Effector CD8-positive, alpha-beta T cell (primary cell): ENCODE data around the gene OLFML2A.
A peak's percentile ranks its signal among the peaks of the same experiment; 100 is the strongest.
"Not testable (repeated sequence)": the region's sequence is repeated elsewhere in the genome, so short reads cannot be mapped to it uniquely, and the experiment has no call there.

Experiments
- DNase-seq: peaks from one replicate; lab custom pipeline; 2025; lab: John Stamatoyannopoulos, UW

The OLFML2A gene

GRCh38 chr9:124761196-124761595 is 15.7 kb upstream of the OLFML2A start:
- no peak for DNase-seq

- no peak for DNase-seq
Measured at GRCh38 chr9:124761710-124762109, 15.2 kb upstream of the OLFML2A start.

GRCh38 chr9:124762633-124763032 is 14.3 kb upstream of the OLFML2A start:
- DNase-seq: no peak

GRCh38 chr9:124764774-124765438 is 12.0 kb upstream of the OLFML2A start:
- no peak for DNase-seq

DNA sequence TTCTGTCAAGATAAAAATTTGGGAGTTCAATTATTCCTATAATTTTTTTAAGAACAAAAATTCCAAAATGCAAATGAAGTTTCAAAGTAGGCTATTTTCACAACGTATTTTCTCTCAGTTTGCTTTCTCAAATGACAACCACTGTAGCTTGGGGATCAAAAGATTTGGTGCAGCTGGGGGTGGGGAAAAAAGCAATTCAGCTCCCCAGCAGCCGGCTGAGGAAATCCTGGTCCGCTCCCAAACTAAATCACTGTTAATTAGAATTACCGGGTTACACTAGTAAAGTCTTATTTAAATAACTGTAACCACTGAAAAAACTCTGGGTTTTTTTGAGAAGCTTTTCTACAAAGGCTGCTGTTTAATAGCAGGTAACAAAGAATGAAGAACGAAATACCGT is 11.5 kb upstream of the OLFML2A start:
- DNase-seq: no peak

DNA sequence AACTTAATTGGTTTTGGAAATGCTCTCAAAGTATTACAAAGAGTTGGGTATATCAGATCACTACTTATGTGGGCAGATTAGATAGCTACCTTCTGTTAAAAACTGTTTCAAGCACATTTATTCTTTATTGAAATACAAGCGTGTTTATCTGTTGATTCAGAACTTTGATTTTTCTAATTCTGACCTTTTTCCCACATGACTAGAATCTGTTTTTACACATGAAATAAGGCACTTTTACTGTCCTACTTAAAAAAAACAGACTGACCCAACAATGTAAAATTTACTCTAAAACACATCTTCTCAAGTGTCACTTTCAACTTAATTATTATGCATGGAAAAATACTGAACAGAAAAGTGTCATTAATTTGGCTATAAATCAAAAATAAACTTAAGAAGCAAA is 10.6 kb upstream of the OLFML2A start:
- DNase-seq: no peak

- DNase-seq: no peak
Measured at GRCh38 chr9:124766815-124767554, 9.9 kb upstream of the OLFML2A start.

DNA sequence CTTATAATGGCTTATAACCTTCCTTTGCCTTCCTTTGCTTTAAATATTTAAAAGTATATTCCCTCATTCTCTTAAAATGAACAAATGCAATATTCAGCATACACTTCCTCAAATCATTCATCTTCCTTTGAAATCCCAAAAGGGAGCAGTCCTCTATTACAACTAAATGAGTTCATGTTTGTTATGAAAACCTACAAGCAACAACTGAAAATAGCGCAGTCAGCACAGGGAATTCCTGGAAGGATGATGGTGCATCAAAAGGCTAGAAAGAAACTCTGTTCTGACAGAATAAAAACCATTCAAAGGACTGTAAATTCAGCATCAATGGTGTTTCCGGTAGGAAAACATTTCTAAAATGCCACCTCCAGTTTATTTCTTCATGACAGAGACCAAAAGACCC is 9.1 kb upstream of the OLFML2A start:
- no peak for DNase-seq

DNA sequence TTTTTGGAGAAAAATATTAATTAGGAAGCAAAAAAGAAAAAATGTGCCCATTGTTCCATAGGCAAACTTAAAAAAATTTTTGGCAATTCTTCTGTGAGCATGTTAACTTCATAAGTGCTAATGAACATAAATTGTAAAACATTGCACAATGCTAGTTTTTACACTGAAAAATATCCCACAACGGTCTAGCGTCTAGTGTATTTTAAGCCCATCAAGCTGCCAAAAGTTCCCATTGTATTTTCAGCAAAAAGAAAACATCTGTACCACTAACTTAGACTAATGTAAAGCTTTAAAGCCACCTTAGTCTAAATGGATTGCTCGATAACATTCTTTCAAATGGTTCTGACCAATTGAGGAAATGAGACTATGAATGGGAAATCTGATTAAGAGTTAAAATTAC is 8.6 kb upstream of the OLFML2A start:
- DNase-seq: no peak

DNA sequence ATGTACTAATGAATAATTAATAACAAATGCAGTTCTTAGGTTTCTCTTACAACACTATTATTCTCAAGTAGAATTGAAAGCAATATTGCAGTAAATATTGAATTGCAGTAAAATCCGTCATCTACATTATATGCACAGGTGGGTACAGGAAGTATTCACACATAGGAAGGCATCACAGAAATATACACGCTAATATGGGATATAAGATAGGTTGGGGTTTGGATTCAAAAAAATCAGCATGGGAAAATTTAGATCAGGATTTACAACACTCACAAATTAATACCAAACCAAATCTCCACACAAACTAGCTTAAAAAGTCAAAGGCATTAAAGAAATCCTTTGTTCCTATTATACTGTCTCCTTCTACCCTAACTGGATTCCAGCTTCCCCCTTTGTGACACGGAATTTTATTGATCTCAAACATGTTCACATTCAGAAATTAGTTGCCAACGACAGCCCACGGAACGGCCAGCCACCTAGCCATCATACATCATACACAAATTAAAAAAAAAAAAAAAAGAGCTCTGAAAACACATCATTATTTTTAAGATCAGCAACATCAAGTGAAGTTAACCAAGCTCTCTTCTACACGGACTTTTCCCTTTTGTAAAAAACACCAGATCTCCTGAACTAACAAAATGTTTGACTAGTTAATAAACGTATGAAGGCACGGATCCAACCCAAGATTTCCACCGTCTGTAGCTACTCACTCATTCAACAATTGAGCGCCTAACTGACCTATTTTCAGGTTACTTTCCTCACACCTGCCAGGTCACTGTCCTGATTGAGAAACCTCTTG is 8.0 kb upstream of the OLFML2A start:
- DNase-seq: no peak

DNA sequence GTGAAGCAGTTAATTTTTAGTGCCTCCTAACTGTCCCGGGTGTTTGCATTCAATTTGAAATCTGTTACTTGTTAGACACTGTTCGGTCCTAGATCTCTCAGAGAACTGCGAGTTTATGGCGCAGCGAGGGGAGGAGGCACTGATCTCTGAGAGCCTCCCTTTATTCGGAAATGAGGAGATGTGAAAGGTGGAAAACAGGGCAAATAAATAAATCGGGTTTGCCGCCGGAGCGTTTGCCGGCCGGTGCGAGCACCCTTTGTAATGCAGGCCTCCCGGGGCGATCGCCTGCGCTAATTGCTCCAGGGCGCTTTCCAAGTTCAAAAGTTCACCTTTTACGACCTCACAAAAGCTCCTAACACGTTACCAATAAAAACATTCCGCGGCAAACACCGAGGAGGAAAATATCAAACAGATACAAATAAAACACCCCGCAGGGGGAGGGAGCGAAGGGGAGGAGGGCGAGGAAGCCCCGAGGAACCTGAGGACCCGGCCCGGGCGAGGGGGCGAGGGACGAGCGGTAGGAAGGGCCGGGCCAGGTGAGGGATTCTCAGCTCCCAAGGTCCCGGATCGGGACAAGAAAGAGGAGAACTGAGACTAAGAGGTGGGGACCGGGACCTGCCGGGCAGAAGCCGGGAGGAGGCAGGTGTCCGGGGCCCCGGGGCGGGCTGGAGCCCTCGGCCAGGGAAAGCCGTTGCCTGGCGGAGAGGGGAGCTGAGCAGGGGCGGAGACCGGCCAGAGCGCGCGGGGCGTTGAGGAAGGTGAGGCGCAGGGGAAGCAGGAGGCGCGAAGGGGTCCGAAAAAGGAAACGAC is 7.2 kb upstream of the OLFML2A start:
- DNase-seq: no peak

GRCh38 chr9:124770359-124771020 is 6.4 kb upstream of the OLFML2A start:
- DNase-seq: no peak

DNA sequence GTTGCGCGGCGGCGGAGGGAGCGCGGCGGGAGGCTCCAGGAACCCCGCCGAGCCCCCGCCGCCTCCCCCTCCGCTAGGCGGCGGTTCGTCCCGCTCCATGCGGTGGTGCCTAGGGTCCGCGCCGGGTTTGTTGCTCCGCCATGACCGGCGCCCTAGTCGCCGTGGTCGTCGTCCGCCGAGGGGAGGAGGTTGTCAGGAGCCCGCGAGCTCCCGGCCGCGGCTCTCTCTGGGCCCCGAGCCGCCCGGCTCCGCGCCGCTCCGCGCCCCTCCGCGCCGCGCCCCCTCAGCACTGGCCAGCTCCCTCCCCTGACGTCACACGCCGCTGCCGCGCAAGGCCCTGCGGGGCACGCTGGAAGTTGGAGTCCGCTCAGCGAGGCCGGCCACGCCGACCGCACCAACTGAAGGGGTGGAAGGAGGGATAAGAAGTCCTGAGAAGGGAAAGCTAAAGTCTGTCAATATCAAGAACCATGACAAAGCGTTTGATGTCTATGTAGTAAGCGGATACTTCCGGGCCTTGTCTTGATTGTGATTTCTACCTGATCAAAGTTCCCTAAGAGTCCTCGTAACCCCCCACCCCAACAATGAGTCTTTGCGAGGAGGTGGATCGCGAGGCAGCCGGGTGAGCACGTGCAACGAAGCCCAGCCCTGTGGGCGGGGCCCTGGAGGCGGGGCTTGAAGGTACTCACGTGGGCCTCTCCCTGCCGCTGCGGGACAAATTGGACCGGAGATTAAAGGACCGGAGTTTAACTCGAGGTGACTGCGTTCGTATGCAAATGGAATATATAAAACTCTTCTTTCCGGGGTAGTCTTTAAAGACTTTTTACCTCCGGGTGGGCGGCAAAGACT is 5.7 kb upstream of the OLFML2A start, which contains the start of gene NR6A1:
TSS of gene NR6A1 (minus strand) at position 291 of the 846 bp plus-strand sequence.
- DNase-seq: peak; percentile 86

DNA sequence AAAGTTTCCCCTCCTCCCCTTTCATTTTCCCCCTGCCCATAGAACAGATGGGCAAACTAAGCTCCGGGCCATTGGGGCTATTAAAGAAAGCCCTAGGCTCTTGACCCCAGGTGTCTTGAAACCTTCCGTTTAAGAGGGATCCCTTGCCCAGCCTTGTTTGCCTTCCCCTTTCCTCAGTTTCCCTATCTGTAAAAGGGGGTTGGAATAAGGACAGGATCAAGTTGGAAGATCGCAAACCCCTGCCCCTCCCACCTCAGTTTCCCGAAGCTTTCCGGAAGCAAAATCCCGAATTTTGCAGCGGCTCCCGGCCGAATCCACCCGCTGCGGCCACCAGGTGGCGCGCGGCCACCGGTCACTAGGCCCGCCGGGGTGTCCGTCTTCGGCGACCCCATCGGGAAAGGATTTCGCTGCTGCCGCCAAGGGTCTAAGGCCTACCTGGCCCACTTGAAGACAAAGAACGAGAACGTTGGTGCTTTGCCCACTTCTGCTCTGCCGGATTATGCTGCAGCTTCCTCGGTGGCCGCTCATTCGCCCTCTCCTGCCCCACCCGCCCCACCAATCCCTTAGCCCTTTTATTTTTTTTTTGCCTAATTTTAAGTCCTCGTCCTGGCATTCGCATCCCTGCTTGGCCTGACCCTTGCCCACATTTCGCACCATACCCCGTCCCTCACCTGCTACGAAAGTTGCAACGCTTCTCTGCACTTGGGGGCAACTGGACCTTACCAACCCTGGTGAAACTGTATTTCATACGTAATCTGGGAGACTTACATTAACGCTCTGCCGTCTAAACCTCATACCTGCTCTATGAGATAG is 4.9 kb upstream of the OLFML2A start:
- no peak for DNase-seq

DNA sequence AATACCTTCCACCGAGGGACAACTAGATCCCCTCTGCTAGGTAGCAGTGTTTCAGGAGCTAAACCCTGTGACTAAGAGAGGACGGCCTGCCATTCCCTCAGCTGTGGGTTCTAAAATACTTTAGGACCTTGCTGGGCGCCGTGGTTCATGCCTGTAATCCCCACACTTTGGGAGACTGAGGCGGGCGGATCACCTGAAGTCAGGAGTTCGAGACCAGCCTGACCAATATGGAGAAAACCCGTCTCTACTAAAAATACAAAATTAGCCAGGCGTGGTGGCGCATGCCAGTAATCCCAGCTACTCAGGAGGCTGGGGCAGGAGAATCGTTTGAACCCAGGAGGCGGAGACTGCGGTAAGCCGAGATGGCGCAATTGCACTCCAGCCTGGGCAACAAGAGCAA is 4.1 kb upstream of the OLFML2A start:
- not testable (repeated sequence) for DNase-seq

DNA sequence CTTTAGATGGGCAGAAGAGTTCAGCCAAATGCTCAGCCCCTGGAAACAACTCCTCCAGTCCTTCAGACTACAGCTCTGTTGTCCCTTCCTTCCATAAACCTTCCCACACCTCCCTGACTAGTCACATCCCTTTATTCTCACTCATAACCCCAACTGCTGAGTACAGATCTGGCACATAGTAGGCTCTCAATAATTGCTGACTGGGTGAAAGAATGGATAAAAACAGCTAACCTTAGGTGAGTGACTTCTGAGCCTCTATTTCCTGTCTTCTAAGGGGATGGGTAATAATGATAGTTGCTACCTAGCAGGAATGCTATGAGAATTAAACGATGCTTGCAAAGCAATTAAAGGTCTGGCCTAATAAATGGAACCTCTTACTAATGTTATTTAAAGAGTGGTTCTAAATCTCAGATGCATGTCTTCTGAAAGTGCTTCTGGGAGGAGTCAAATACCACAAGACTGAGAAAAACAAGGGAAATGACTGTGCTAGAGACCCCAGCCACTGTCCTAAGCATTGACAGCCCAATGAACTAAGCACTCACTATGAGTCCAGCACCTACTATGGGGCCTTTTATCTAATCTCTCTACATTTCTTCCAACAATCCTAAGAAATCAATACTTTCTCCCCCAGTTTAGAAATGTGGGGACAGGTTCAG is 3.3 kb upstream of the OLFML2A start:
- DNase-seq: no peak

DNA sequence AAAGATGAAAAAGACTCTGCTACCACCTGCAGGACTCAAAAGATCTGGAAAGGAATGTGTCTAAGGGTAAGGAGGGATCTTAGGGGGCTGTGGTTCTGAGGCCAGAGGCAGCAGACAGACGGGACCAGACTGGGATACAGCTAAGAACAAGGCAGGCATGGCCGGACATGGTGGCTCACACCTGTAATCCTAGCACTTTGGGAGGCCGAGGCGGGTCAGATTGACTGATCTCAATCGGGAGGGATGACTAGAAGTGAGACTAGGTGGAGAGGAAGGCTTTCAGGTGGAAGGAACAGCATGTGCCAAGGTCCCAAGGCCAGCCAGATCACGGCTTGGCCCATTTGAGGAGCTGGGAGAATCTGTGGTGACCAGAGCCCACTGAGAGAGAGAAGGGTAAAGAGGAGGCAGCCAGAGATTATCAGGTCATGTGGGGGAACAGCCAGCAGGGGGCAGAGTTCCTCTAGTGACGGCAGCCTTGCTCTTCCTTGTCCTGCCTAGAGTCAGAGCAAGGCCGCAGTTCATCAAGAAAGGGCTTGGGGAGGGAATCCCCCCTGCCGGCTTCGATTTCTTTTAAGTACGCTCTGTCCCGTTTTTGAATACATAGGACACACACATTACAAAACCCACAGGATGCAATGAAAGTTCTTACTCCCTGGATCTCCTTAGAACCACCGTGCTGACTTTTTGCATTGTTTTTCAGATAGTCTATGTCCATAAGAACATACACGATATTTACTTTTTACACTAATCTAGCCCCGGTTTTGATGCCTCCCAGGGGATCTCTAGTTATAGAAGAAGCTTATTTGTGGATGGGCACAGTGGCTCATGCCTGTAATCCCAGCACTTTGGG is 2.6 kb upstream of the OLFML2A start:
- DNase-seq: peak; percentile 71

GRCh38 chr9:124776618-124776953 is 347 bp upstream of the OLFML2A start:
- DNase-seq: no peak
